ENCODE data around the gene FLRT2.
A peak's percentile ranks its signal among the peaks of the same experiment; 100 is the strongest.

FLRT2 gene, protein sequence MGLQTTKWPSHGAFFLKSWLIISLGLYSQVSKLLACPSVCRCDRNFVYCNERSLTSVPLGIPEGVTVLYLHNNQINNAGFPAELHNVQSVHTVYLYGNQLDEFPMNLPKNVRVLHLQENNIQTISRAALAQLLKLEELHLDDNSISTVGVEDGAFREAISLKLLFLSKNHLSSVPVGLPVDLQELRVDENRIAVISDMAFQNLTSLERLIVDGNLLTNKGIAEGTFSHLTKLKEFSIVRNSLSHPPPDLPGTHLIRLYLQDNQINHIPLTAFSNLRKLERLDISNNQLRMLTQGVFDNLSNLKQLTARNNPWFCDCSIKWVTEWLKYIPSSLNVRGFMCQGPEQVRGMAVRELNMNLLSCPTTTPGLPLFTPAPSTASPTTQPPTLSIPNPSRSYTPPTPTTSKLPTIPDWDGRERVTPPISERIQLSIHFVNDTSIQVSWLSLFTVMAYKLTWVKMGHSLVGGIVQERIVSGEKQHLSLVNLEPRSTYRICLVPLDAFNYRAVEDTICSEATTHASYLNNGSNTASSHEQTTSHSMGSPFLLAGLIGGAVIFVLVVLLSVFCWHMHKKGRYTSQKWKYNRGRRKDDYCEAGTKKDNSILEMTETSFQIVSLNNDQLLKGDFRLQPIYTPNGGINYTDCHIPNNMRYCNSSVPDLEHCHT

DNA sequence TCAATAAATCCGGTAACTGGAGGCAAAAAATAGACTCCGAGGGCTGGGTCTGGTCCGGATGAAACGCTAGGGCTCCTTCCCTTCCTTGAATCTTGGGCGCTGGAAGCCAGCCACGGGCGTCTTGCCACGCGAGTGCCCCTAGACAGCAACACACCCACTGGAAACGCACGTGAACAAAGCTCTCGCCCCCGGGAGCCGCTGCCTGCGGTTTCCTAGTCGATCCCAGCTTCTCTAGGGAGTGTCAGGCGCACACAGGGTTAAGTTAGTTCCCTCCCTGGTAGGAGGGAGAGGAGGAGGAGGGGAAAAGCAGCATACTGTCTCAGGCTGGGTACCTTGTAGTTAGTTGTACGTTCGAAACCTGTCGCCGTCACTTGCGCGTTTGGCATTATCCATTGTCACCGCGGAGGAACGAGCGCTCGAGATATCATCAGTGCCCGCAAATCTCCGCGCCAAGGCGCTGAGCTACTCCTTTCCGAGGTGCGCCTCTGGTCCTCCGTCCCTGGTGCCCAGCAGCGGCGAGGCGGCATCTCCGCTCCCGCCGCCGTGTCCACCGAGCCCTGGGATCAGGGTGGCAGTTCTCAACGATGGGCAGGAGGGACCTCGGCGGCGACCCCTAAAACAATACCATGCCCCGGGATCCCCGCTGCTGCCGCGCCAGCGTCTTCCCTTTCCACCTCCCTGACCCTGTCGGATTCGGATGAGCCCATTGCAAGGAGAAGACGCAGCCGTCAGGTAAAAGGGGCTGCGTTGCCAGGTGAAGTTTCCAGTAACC is at the start of gene FLRT2:
TSS of gene FLRT2 (plus strand) at position 342 of the 772 bp plus-strand sequence. CDS start 91,371 bp downstream, outside the sequence.
- DNase-seq = peak; percentile 29 to 42

- DNase-seq = no peak
Observed at GRCh38 chr14:85481471-85481870, 48.5 kb upstream of the FLRT2 start.

DNA sequence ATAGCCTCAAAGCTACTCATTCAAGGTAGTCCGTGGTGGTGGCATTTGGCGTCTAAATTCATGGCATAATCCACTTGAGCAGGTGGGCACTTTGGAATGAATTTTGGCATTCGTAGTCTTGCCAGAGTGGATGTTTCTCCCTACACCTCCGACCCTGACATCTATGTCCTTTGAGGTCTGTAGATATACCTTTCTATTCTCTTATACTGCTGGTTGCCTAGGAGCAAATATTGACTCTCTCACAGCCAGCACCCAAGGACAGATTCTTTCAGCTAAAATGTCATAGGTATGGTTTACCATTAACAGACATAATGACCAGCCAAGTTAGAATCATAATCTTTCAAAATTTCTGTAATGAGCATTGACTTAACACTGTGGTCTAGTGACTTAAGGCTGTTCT is 47.4 kb upstream of the FLRT2 start:
- no peak for DNase-seq

- DNase-seq = no peak
Observed at GRCh38 chr14:85483037-85483436, 46.9 kb upstream of the FLRT2 start.

DNA sequence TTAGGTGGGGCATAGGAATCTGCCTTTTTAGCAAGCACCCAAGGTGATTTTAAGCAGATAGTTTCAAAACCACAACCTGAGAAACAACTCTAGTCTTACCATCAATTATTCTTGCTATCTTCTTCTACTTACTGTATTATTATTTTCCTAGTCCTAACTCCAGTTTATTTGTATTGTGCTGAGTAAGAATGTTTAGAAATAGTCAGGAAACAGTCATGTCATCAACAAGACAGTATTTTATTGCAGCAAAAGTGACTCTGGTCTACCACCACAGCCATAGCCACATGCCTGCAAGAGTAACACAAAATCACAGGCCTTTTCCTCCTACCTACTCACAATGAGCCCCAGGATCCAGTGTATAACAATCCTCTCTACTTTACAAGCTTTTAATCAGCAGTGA is 46.3 kb upstream of the FLRT2 start:
- no peak for DNase-seq

- no peak for DNase-seq
Observed at GRCh38 chr14:85487215-85487614, 42.7 kb upstream of the FLRT2 start.

DNA sequence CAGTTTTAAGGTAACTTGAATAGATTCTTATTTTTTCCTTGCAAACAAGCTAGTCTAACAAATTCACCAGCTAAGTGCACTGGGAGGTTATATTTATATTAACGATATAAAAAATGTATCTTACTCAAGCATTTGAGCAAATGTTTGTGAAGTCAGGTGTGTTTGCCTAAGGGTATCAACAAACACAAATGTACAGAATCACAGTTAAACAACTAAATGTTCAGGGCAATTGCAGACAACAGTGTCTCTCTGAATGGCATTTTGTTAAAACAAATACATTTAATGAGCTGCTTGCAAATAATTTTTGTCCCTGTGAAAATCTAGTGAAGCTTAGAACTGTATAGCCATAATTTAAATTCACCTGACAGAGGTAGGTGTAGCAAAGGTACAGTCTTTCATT is 28.2 kb upstream of the FLRT2 start:
- DNase-seq = no peak

DNA sequence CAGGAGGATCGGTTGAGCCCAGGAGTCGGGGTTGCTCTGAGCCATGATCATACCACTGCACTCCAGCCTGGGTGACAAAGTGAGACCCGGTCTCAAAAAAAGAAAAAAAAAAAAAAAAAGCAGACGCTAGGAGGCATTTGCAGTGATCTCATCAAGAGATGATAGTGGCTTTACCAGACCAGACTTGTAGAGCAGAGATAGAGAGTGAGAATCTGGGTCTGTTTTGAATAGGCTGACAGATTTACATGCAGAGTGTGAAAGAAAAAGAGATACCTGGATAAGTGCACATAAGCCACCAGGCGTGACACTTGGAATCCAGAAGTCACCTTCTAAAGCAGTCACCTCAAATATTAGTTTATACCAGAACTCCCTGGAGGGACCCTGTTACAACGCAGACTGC is 21.1 kb upstream of the FLRT2 start:
- no peak for DNase-seq

GRCh38 chr14:85512451-85512850 is 17.5 kb upstream of the FLRT2 start:
- no peak for DNase-seq

GRCh38 chr14:85514487-85514886 is 15.5 kb upstream of the FLRT2 start:
- DNase-seq = no peak

GRCh38 chr14:85516239-85517113 is 13.5 kb upstream of the FLRT2 start:
- DNase-seq = no peak

DNA sequence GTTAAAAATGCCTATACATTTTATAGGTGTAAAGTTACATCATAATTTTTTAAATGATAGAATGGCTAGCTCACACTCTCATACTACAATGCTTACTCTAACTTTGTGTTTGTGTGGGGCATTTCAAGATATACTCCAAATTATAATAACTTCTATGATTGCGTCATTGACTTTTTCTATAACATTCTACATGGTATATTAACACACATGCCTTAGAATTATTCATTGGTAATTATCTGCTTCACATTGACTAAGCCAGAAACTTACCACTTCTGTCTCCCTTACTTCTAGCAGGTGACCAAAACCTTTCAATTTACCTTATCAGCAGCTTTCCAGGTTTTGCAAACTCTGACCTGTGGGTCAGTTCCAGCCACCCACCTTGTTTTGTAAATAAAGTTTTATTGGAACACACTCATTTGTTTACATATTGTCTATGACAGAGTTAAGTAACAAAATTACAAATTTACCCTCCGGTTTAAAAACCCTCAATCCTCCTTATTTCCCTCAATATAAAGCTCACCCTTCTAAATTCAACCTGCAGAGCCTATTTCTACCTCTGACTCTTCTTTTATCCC is 12.7 kb upstream of the FLRT2 start:
- no peak for DNase-seq

GRCh38 chr14:85519661-85520305 is 10.2 kb upstream of the FLRT2 start:
- no peak for DNase-seq

- no peak for DNase-seq
Observed at GRCh38 chr14:85520581-85520980, 9.4 kb upstream of the FLRT2 start.

DNA sequence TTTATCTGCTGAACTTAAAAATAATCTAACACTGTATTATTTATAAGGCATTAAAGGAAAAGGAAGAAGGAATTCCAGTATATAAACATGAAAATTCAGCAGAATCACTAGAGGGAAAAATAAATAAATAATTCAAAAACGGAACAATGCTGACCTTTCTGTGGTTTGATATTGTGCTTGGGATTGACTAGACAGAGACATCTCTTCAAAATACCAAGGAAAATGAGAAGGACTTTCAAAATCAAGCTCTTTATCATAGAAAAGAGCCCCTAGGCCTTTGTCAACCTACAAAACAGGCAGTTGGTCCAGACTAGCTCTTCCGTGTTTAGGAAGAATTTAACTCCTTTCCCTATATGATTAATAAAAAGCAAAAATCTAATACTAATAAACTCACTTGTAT is 6.3 kb upstream of the FLRT2 start:
- DNase-seq = no peak

GRCh38 chr14:85527006-85527405 is 2.9 kb upstream of the FLRT2 start:
- DNase-seq = no peak

- no peak for DNase-seq
Observed at GRCh38 chr14:85527445-85528035, 2.4 kb upstream of the FLRT2 start.

DNA sequence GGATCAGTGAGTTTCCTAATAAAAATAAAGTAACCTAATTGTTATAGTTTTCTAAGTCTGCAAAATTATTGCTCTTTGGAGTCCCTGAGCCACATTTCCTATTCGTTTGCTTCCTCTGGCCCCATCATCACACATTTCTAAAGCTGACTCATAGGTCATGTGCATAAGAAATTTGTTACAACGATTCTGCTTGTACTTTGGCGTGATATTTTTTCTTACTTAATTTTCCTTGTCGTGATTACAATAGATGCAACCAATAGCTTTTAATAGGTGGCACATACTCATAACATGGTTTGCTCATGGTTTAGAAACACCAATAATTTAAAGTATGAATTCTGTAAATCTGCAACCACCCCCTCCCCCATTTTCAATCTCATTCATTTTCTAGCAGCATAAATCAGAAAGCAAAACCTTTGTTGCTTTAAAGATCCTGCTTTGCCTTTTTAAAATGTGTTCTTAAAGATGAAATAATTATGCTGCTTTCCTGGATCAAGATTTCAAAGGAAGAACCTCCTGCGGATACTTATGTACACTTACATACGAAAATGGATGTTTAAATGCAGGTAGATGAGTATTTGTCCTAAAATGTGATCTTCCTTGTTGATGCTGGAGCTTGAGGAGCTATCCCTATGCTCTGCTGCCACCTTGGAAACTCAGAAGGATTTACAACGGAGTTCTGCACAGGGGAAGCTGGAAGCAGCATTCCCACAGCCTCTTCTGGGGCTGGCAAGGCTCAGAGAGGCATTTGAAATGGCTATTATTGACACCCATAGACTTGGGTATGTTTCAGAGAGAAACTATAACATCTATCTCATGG is 1.7 kb upstream of the FLRT2 start:
- DNase-seq = peak; percentile 5 to 80

- peak in 1 of 2 donors; percentile 28 for DNase-seq
Observed at GRCh38 chr14:85528897-85529631, 880 bp upstream of the FLRT2 start.

GRCh38 chr14:85530626-85531025 is 682 bp downstream of the FLRT2 start:
- no peak for DNase-seq

Data from hippocampal formation (tissue), 2 donors.